Measurements from ENCODE around the gene NBPF15.
A peak's percentile ranks its signal among the peaks of the same experiment; 100 is the strongest.
"Not testable (repeated sequence)": the region's sequence is repeated elsewhere in the genome, so short reads cannot be mapped to it uniquely, and the experiment has no call there.

Gene NBPF15

GRCh38 chr1:144461136-144461759, at the start of gene NBPF15:
Gene NBPF15, minus strand, starts transcription at chr1:144461669. Its CDS starts 21,666 bp downstream, at chr1:144440003.
- not testable (repeated sequence) for DNase-seq

GRCh38 chr1:144496429-144496828, 35.0 kb upstream of the NBPF15 start:
- DNase-seq = not testable (repeated sequence)

GRCh38 chr1:144494130-144494529, 32.7 kb upstream of the NBPF15 start:
- DNase-seq = not testable (repeated sequence)

- DNase-seq = not testable (repeated sequence)
These were observed 28.9 kb upstream of the NBPF15 start for GRCh38 chr1:144490394-144490793.

- DNase-seq = not testable (repeated sequence)
These were observed 25.5 kb upstream of the NBPF15 start for GRCh38 chr1:144487002-144487401.

- not testable (repeated sequence) for DNase-seq
These were observed 23.9 kb upstream of the NBPF15 start for GRCh38 chr1:144485048-144485993.

GRCh38 chr1:144473897-144474296, 12.4 kb upstream of the NBPF15 start:
- not testable (repeated sequence) for DNase-seq

- not testable (repeated sequence) for DNase-seq
These were observed 10.0 kb upstream of the NBPF15 start for GRCh38 chr1:144471434-144471833.

GRCh38 chr1:144461778-144462177, 309 bp upstream of the NBPF15 start:
- DNase-seq = not testable (repeated sequence)

- DNase-seq = not testable (repeated sequence)
These were observed 783 bp downstream of the NBPF15 start for GRCh38 chr1:144460686-144461085.

- not testable (repeated sequence) for DNase-seq
These were observed 19.1 kb downstream of the NBPF15 start for GRCh38 chr1:144442402-144442801.

- not testable (repeated sequence) for DNase-seq
These were observed 21.7 kb downstream of the NBPF15 start for GRCh38 chr1:144439737-144440136.

GRCh38 chr1:144418891-144419694, 42.4 kb downstream of the NBPF15 start:
- DNase-seq = peak; percentile 38

GRCh38 chr1:144413404-144414118, 47.9 kb downstream of the NBPF15 start:
- DNase-seq = not testable (repeated sequence)

- peak; percentile 97 for DNase-seq
These were observed 48.7 kb downstream of the NBPF15 start for GRCh38 chr1:144412491-144413403.

- DNase-seq = peak; percentile 22
These were observed 49.4 kb downstream of the NBPF15 start for GRCh38 chr1:144412068-144412471.

GRCh38 chr1:144402807-144403206, 58.7 kb downstream of the NBPF15 start:
- DNase-seq = not testable (repeated sequence)

GRCh38 chr1:144371651-144372050, 89.8 kb downstream of the NBPF15 start:
- not testable (repeated sequence) for DNase-seq

Measured in DMS 273 treated with DMSO at 0.1 percent for 48 hours (cell line).